Stimulated activated CD8-positive, alpha-beta memory T cell treated with anti-CD3 and anti-CD28 coated beads, Interleukin-7, amount 100 ng/mL, for 1 hour (primary cell): Measurements from ENCODE around the gene PTGER2.

Source experiments
- DNase-seq, 2 donors: peaks; one replicate each; pipeline ENCODE4 v3.0.0-alpha.2; 2020; ENCODE audit warnings: low read depth in 2 of 2

The PTGER2 gene

DNA sequence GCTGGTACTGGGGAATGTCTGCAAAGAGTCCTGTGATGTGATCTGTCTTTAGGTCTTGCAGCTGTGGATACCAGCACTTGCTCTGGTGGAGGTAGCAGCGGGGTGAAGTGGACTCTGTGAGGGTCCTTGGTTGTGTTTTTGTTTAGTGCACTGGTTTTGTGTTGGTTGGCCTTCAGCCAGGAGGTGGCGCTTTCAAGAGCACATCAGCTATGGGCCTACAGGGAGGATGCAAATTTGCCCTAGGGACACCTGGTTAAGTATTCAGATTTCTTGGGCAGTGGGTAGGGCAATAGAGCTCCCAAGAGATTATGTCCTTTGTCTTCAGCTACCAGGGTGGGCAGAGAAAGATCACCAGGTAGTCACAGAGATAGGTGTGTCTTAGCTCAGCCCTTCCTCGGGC is 63.8 kb downstream of the PTGER2 start:
- DNase-seq, result no peak
